Globus pallidus (tissue), 1 donor: Measurements from ENCODE around the gene MEMO1.

ENCODE experiments used
- DNase-seq: peaks from one replicate; pipeline ENCODE4 v3.0.0-alpha.2; 2015; ENCODE audit warnings: low spot score

MEMO1 gene

DNA sequence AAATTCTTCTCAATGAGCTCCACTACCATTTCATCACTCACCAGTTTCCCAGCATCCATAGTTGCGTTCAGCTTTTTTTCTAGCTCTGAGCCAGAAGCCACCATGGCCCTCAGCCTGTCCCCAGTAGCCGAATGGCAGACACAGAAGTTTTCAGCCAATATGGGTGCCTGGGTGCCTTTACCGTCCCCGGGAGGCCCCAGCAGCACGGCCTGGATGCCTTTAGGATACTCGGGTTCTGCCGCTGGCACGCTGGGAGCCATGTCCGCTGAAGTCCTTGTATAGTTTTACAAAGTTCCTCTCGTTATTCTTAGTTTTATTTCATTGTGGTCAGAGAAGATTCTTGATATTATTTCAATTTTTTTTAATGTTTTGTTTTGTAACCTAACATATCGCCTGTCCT lies 187.2 kb downstream of the MEMO1 start:
- no peak for DNase-seq

DNA sequence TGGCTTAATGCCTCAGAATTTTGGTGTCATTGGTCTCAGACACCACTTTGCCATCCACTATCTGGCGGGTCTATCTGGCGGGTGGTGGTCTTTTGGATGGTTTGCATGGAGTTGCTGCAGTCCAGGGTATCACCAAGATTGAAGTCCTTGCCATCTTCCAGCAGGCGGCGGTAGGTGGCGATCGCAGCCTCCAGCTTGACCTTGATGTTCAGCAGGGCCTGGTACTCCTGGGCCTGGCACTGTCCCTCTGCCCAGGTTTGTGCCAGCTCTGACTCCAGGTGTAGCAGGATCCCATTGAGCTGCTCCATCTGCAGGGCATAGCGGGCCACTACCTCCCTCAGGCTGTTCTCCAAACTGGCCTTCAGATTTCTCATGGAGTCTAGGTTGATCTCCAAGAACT lies 188.2 kb downstream of the MEMO1 start:
- no peak for DNase-seq
